C4-2B (cell line): ENCODE measurements around the gene RORB.

Experiments
- CTCF ChIP-seq: fragments of 450-650 bp; conservative IDR thresholded peaks from 2 replicates; pipeline ENCODE4 v1.5.1; 2017; ENCODE audit warnings: mild to moderate bottlenecking
- ZFX ChIP-seq: fragments of 450-650 bp; IDR thresholded peaks from 2 replicates; pipeline ENCODE4 v1.6.1; 2017

- TF ChIP-seq CTCF (no peak), ZFX (no peak)
Measured at GRCh38 chr9:74458832-74459231, 38.3 kb upstream of the RORB start.
